GM19395 (cell line): Measurements from ENCODE around the gene CADM4.
"Not testable (repeated sequence)": the region's sequence is repeated elsewhere in the genome, so short reads cannot be mapped to it uniquely, and the experiment has no call there.

Source experiments
- ATAC-seq: cut with Tn5 transposase; IDR thresholded peaks from one replicate; pipeline ENCODE4 v1.9.1; 2021; ENCODE audit warnings: mild to moderate bottlenecking, moderate library complexity; ENCODE audit not compliant: unreplicated experiment

CADM4 gene

DNA sequence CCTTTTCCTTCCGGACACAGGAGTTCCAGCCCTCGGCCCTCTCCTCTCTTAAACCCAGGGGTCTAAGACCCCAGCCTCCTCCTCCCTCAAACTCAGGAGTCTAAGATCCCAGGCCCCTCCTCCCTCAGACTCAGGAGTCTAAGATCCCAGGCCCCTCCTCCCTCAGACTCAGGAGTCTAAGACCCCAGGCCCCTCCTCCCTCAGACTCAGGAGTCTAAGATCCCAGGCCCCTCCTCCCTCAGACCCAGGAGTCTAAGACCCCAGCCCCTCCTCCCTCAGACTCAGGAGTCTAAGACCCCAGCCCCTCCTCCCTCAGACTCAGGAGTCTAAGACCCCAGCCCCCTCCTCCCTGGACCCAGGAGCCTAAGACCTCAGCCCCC lies 4.1 kb downstream of the CADM4 start:
- not testable (repeated sequence) for ATAC-seq

DNA sequence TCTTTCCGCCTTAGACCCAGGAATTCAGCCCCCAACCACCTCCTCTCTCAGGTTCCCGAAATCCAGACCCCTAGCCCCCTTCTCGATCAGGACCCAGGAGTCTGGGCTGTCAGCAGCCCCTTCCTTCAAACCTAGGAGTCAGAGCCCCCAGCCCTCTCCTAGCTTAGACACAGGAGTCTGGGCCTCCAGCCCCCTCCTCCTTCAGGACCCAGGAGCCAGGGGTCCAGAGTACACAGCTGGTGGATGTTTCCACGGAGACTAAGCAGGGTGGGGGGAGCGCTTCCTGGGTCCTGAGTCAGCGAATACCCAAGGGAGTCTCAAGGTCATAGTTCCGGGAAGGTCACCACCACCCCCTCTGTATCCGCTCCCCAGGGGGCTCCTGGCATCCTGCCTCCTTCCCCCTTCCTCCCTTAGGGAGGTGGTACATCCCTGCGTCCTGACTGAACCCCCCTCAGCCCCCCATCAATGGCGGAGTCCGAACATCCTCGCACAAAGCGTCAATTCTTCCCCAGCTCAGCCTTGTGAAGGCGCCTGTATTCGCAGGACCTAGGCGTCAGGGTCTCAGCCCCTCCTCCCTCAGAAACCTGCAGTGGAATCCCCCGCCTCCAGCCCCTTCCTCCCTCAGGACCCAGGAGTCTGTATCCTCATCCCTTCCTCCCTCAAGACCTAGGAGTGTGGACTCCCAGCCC lies 4.6 kb downstream of the CADM4 start:
- ATAC-seq: no peak

DNA sequence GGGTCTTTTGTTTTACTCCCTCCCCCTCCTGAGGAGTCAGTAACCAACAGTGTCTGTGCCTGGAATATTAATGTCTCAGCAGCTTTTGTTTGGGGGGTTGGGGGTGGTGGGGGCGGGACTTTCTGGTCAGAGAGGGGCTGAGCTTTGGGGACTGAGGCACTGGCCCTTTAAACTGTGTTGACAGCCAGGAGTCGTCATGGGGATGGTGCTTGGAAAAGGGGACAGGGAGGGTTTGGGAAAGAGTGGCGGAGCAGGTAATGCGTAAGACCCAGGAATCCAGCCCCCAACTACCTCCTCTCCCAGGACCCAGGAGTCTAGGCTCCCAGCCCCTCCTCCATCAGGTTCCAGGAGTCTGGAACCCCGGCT lies 5.2 kb downstream of the CADM4 start:
- no peak for ATAC-seq

DNA sequence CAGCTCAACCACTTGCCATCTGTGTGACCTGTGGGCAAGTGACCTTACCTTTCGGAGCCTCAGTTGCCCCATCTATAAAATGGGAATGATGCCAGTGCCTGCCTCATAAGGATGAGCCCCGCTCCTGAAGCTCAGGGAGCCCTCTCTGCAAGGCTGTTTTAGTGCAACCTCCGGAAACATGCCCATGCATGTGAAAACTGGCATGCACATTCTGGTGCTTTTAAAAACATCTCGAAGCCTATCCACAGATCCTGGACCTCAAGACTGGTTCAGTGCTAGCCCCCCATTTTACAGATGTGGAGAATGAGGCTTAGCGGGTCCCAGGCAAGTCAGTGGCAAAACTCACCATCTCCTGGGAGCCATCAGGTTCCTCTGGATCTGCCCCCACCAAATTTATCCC lies 5.6 kb downstream of the CADM4 start:
- ATAC-seq: no peak

DNA sequence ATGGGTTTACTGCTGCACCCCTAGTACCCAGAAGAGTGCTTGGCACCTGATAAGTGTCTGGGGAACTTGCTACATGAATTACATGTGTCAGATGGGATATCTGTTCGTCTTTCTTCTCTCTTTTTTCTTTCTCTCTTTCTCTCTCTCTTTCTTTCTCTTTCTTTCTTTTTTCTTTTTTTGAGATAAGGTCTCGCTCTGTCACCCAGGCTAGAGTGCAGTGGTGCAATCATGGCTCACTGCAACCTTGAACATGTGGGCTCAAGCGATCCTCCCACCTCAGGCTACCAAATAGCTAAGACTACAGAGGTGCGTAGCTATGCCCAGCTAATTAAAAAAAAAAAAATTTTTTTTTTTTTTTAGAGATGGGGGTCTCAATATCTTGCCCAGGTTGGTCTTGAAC lies 6.1 kb downstream of the CADM4 start:
- ATAC-seq: no peak

DNA sequence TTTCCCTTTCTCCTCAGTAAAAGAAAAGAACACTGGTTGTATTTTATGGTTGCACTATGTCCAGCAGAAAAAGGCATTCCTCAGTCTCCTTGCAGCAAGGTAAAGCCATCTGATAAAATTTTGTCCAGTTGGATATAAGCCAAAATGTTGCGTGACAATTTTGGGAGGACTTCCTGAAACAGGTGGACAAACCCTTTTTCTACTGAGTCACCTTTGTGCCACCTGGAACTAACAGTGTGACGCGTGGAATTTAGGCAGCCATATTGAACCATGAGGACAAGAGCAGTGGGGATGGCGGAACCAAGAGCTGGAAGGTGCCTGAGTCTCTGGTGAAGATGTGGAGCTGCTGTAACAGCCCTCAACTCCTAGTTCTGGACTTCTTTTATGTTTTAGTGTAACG lies 8.2 kb downstream of the CADM4 start:
- no peak for ATAC-seq

DNA sequence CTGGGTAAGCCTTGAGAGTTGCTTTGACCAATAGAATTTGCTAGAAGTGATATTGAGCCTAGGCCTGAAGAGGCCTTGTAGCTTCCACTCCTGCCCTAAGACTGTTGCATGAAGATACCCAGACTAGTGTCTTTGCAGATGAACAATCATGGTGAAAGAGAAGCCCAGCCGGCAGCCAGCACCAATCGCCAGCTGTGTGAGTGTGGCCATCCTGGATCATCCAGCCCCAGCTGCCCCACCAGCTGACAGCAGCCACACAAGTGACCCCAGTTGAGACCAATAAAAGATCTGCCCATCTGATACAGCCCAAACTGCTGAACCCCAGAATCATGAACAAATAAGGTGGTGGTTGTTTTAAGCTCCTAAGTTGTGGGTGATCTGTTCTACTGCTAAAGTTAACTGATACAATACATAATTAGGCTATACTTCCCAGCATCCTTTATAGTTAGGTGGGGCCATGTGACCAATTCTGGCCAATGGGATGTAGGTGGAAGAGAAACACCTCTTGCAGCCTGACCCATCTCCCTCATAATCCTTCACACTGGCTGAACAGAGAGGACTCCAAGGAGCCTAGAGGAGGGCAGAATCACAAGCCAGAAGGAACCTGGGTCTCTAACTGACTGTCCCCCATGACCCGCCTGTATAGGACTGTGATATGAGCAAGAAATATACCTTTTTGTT lies 10.9 kb downstream of the CADM4 start:
- no peak for ATAC-seq

DNA sequence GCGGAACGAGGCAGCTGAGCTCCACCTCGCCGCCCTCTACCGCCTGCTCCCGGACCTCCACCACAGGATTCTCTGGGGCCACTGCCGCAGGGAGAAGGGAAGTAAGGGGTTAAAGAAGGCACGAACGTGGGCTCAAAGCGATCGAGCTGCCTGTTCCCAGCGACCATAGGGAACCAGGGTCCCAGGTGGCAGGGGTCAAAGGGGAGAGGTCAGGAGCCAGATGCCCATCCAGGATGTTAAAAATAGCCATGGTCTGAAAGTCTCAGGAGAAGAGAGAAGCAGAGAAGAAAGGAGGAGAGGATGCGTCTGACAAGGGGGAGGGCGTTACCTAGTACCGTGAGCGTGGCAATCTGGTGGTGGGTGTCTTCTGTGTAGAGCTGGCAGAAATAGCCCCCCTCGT lies 12.8 kb downstream of the CADM4 start:
- no peak for ATAC-seq

DNA sequence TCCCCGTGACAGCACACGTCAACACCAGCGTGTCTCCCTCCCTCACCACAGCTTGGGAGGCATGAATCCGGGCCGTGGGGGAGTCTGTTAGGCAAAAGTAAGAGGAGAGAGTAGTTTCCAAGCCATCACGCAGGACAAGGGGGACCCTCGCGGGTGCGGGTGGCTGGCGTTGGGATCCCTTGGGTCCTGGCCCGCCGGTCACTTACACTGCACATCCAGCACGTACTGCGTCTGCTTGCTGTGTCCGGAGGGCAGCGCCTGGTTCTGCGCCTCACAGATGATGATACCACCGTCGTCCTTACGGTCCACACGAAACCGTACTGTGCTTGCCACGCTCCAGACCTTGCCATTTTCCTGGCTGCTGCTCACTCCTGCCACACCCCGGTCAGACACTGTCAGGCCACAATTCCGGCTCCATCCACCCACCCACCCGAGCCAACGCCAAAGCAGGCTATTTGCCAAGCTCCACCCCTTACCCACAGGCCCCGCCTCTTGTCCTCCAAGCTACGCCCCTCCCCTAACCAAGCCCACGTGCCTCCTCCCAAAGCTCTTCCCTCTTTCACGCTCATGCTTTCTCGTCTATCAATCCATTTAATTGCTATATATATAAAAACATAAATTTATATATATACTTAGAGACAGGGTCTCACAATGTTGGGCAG lies 13.6 kb downstream of the CADM4 start:
- no peak for ATAC-seq

DNA sequence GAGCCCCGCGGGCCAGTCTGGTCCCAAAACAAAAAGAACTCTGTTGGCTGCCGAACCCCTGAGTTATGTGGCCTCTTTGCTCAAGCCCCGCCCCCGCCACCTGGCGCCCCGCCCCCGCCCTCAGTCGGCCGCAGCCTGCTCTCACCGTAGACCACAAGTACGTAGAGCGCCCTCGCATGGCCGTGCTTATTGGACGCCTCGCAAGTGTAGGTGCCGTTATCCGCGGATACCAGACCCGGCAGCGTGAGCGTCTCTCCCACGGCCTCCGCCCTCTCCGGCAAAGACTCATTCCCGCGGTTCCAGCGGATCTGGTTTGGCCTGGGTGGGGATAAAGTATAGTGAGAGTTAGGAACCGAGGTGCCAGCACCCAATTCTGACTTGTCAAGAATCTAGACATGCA lies 14.7 kb downstream of the CADM4 start:
- ATAC-seq: no peak

DNA sequence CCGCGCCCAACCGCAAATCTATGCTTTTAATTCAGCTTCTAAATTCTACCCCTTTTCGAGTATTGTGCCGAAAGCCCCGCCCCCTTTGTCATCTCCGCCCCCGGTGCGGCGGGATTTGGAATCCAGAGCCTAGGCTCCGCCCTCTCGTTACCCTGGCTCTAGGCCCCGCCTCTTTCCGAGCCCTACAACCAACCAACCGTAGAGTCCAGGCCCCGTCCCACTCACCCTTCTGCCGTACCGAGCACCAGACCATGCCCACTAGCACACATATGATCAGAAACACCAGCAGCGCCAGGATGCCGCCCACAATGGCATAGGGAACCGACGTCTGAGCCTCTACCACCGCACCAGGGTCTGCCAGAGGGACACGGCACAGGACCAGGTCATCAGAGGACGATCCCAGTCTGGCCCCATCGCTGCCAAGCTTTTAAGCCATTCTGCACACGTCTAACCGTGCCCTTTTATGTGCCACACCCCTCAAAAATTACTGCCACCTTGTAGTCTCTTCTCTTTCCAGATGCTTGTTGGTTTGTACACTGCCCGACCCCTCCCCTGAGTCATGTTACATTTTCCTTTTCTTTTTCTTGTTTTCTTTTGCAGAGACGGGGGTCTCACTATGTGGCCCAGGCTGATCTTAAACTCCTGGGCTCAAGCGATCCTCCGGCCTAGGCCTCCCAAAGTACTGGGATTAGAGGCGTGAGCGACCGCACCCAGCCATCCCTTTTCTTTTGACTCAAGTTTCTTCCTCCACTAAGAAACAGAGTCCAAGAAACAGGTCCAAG lies 15.6 kb downstream of the CADM4 start:
- ATAC-seq: no peak

DNA sequence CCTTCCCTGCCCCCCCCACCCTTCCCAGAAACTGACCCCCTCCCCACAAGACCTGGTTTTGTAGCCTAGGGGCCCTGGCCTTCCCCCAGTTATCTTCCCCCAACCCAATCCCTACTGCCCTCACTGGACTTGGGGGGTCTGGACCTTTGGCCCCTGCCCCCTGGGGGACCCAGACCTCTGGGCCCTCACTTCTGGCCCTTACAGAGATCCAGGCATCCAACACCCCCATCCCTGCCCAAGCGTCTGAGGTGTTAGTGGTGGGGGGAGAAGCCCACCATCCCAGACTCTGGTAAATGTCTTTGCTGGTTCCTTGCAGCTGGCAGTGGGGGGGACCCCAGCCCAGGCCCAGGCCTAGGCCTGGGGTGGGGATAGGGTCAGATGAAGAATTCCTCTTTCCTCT lies 16.7 kb downstream of the CADM4 start:
- ATAC-seq: no peak

DNA sequence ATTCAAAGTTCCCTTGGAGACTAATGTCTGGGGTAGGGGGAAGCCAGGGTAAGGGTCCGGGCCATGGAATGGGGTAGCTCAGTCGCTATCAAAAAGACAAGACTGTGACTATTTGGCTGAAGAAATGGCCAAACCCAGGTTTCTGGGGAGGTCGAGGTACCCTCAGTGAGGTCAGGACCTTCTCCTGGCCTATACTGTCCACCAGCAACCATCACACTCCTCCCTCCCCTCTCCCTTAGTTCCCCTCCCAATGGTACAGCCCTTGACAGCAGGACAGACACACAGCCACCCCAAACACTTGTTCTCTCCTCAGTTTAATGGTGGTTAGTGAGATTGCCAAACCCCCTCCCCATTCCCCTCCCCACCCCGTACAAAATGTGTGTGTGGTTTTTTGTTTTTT lies 17.6 kb downstream of the CADM4 start:
- no peak for ATAC-seq

DNA sequence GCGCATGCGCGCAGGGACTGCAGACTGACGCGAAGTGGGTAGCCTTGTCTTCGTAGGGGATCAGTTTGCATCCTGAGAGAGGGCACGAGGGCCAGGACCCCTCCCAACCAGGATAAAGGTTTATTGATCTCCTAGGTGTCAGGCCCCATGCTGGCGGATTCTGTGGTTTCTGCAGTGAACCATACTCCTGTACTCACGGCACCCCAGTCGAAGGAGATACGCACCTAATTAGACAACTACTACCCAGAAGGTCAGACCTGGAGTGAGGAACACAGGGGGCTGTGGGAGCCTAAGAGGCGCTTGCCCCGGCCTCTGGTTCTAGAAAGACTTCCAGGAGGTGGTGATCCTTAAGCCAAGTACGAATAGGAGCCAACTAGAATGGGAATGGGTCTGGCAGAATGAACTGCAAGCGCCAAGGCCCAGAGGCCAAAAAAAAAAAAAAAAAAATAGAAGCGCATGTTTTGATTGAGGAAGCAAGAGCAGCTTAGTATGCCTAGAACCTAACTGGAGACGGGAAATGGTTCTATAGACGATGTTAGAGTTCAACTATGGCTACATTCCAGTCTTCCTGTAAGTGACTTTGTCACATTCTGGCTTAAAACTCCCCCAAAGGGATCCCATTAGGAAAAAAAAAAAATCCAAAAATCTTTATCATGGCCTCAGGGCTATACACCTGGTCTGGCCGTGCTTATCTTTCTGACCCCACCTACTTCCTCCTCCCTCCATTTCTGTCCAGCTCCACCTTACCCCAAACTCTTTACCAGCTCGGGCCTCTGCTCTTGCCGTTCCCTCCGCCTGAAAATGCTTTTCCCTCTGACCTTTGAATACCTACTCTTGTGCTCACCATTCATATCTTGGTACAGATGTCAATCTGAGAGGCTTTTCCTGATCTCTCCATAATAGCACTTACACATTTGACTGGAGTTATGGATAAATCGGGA lies 19.3 kb downstream of the CADM4 start:
- ATAC-seq: no peak

DNA sequence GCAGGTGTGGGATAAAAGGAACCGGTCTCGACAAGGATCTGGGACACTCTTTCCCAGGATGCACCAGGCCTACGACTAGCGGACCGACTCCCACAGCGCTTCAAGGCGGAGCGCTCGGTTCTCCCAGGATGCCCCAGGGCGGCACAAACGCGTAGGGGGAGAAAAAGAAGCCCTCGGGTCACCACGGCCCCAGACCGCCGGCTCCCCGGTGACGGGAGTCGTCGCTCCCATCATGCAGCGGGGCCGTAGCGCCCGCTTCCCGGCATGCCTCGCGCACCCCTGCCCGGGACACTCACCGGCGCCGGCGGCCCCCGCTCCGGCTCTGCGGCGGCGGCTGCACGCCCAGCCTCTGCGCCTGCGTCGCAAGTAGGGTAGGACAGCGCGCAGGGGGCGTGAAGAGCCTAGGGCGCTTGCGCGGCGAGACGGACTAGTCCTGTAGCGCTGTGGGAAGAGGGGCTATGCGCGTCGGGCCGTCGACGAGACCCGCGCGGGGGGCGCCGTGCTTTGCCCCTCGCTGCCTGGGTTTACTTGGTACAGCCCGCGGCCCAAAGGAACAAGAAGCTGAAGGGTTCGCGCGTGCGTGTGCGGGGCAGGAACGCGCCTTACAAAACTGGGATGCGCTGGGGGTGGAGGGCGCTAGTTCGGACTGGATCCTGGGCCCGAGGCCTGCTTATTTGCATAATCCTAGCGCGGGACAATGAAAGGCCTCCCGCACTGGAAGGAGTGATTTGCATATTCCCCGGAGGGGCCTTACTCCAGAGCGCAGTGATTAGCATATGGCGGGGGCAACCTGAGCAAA lies 20.2 kb downstream of the CADM4 start, which contains the start of gene ZNF428:
Gene ZNF428 (minus strand): TSS at position 368 of the 799 bp plus-strand sequence. CDS start 5,325 bp downstream, outside the sequence.
- peak; percentile 74 for ATAC-seq

DNA sequence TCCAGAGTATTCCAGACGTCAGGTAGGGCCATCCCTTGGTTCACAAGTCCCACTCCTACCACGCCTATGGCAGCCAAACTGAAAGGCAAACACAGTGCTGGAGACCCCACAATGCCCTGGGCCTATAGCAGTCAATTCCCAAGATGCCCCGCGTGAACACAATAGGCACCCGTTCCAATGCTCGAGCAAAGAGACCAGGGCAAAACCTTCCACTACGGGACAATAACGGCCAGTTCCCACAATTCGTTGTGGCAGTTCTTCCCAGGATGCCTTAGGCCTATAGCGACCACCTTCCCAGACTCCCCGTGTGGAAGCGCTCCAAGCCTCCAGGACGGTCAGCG lies 20.8 kb downstream of the CADM4 start:
- peak; percentile 35 for ATAC-seq

DNA sequence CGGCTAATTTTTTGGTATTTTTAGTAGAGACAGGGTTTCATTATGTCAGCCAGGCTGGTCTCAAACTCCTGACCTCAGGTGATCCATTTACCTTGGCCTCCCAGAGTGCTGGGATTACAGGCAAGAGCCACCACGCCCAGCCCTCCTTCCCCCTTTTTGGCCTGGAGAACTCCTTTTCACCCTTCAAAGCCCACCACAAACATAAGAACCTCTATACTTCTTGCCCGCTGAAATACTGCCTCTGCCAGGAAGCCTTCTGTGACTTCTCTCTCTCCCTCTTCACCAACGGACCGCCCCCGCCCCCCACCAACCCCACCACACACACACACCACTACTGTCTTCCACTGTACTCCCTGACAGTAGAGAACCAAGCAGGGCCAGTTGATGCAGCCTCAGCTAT lies 22.7 kb downstream of the CADM4 start:
- no peak for ATAC-seq

DNA sequence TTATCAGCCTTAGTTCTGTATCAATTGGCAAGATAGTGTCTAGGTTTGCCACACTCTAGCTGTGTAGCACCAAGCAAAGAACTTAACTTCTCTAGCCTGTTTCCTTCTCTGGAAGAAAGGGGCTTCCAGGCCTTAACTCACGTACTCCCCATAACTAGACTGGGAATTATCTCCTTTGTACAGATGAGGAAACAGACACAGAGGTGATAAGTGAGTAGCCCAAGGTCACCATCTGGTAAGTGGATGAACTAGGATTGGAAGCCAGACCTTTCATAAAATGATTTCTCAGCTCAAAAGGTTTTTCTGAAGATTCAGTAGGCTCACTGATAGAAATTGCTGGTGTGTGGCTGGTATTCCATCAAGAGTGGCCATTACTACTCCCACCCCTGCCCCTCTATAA lies 23.3 kb downstream of the CADM4 start:
- no peak for ATAC-seq

DNA sequence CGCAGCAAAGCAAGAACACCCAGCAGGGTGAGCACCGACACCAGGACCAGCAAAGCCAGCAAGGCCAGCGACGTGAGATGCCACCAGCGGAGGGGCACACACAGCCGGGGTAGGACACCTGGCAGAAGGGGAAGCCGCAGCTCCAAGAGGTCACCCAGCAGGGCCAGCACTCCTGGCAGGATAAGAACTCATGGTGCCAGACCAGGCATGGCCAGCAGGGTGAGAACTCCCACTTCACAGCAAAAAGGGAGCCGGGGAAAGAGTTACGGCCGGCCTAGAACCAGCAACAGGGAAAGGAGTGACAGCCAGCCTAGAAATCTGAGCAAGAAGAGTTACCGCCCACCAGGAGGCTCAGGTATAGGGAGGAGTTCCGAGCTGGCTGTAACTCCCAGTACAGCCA lies 27.3 kb downstream of the CADM4 start:
- ATAC-seq: no peak

DNA sequence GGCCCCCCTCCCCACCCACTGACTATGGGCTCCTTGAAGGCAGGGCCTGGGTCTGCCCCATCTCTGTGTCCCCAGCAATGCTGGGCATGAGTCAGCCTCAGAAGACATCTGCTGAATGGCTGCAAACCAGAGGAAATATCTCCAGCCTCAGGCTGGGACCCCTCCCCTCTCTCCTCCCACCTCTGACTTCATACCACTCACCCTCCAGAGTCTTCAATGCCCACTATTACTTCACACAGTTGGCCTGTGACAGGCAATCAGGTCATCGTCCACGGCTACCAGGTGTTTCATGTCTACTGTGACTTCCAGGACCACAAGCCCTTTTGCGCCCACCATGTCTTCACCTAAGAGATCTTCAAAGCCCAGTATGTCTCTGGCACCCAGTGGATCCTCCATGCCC lies 27.9 kb downstream of the CADM4 start, which contains the start of gene SRRM5:
Gene SRRM5 (plus strand): TSS at position 301 of the 400 bp plus-strand sequence. CDS start 34 bp downstream, at position 335.
- ATAC-seq: no peak
